Body of pancreas (tissue), 4 donors: Measurements from ENCODE around the gene C1orf94. TPM values are rescaled to one million over a fixed set of nuclear protein-coding genes. Genes with fewer than 3 reads are reported as not detected.

Source experiments
- ATAC-seq: fragments of 150-250 bp; one replicate; pipeline ENCODE4 v1.9.1; 2016
- DNase-seq, 4 donors: peaks; one replicate each; pipeline ENCODE4 v3.0.0-alpha.2; 2019
- H3K27ac ChIP-seq, 4 donors: fragments of 200-600 bp; sonication (generic); 1 replicate in 3 of 4; 2 replicates in 1 of 4; pipeline versions ENCODE4 v1.5.1 to v1.6.1; 2016 to 2019; ENCODE audit warnings: mild to moderate bottlenecking in 1 of 4, mixed read lengths in 1 of 4, moderate library complexity in 1 of 4
- H3K27me3 ChIP-seq, 2 donors: fragments of 200-600 bp; sonication (generic); one replicate each; pipeline ENCODE4 v1.6.0; 2016; ENCODE audit warnings: mild to moderate bottlenecking in 1 of 2
- H3K36me3 ChIP-seq, 2 donors: fragments of 200-600 bp; sonication (generic); replicated peaks in 1 of 2; 2 replicates each; pipeline ENCODE4 v1.5.1; 2016; ENCODE audit warnings: low read depth in 2 of 2; ENCODE audit not compliant: insufficient read depth in 1 of 2
- H3K4me1 ChIP-seq: fragments of 200-600 bp; sonication (generic); one replicate; pipeline ENCODE4 v1.6.0; 2016
- H3K4me3 ChIP-seq, 2 donors: fragments of 200-600 bp; sonication (generic); 1 replicate in 1 of 2; 2 replicates in 1 of 2; pipeline ENCODE4 v1.5.1; 2016 to 2019
- H3K9me3 ChIP-seq, 3 donors: fragments of 200-600 bp; sonication (generic); 1 replicate in 2 of 3; 2 replicates in 1 of 3; pipeline ENCODE4 v1.5.1; 2016
- POLR2A ChIP-seq, 3 donors: fragments of 450-650 bp; IDR thresholded peaks; one replicate each; pipeline ENCODE4 v1.6.1; 2016; ENCODE audit warnings: antibody characterized with exemption in 3 of 3, mild to moderate bottlenecking in 2 of 3
- WGBS, 2 donors: methylation state at CpG; one replicate each; pipeline ENCODE4 v1.1.5; 2017; 5-methylcytosine and 5-hydroxymethylcytosine counted together
- intact Hi-C: fragments of 100-400 bp; cut with DNase I; formaldehyde crosslinking; loops from one replicate; pipeline ENCODE4 v1.15.1; 2023
- total RNA-seq, 2 donors: library from RNA; depleted of rRNA; stranded (reverse); fragments of >200 nt; gene quantifications; one replicate each; pipeline ENCODE4 v1.1.0, GENCODE V29; 2016
- TF ChIP-seq, protein P1 (sequence below), 7 experiments: fragments of 450-650 bp in 4 of 7; fragments of 200-600 bp in 3 of 7; sonication (generic) in 3 of 7; IDR thresholded peaks; one replicate each; pipeline ENCODE4 v1.5.1; 2016 to 2019; ENCODE audit warnings: antibody characterized with exemption in 7 of 7

The C1orf94 gene
- total RNA-seq, 2 donors from 2014 or later, result not detected

- ATAC-seq (no peak), DNase-seq (no peak)
- Histone ChIP-seq H3K4me1 (no peaks in the 10 kb centered on the region), H3K9me3 (no peaks in the 10 kb centered on the region), H3K27me3 (peaks cover 0 to 7% of the 10 kb centered on the region in 2 donors), H3K36me3 (no peaks in the 10 kb centered on the region), H3K27ac (no peak overlapping the region), H3K4me3 (no peak overlapping the region)
- TF ChIP-seq POLR2A (IDR thresholded peaks at IDR 0.05), result no peak
- TF ChIP-seq, protein P1, sequence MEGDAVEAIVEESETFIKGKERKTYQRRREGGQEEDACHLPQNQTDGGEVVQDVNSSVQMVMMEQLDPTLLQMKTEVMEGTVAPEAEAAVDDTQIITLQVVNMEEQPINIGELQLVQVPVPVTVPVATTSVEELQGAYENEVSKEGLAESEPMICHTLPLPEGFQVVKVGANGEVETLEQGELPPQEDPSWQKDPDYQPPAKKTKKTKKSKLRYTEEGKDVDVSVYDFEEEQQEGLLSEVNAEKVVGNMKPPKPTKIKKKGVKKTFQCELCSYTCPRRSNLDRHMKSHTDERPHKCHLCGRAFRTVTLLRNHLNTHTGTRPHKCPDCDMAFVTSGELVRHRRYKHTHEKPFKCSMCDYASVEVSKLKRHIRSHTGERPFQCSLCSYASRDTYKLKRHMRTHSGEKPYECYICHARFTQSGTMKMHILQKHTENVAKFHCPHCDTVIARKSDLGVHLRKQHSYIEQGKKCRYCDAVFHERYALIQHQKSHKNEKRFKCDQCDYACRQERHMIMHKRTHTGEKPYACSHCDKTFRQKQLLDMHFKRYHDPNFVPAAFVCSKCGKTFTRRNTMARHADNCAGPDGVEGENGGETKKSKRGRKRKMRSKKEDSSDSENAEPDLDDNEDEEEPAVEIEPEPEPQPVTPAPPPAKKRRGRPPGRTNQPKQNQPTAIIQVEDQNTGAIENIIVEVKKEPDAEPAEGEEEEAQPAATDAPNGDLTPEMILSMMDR (IDR thresholded peaks at IDR 0.05), result no peak
- WGBS, 2 donors, result 41 to 43% methylated on average over 3 of the region's 3 CpGs
- intact Hi-C loops, result no loop called here
Observed at GRCh38 chr1:34265396-34265795, 88.7 kb downstream of the C1orf94 start.

GRCh38 chr1:34266127-34266951 is 89.6 kb downstream of the C1orf94 start:
- peaks cover 0 to 7% of the 10 kb centered on the region in 2 donors for H3K27me3 ChIP-seq
- H3K36me3 ChIP-seq, result no peaks in the 10 kb centered on the region
- DNase-seq (no peak), ATAC-seq (no peak)
- H3K4me1 ChIP-seq, result no peaks in the 10 kb centered on the region
- TF ChIP-seq, protein P1 (IDR thresholded peaks at IDR 0.05), result no peak
- no peak for TF ChIP-seq POLR2A (IDR thresholded peaks at IDR 0.05)
- 12 to 20% methylated on average over 13 to 16 of the region's 16 CpGs for WGBS, 2 donors
- no peaks in the 10 kb centered on the region for H3K9me3 ChIP-seq
- H3K4me3 ChIP-seq, result no peak overlapping the region
- no peak overlapping the region for H3K27ac ChIP-seq
- intact Hi-C loops, result no loop called here

DNA sequence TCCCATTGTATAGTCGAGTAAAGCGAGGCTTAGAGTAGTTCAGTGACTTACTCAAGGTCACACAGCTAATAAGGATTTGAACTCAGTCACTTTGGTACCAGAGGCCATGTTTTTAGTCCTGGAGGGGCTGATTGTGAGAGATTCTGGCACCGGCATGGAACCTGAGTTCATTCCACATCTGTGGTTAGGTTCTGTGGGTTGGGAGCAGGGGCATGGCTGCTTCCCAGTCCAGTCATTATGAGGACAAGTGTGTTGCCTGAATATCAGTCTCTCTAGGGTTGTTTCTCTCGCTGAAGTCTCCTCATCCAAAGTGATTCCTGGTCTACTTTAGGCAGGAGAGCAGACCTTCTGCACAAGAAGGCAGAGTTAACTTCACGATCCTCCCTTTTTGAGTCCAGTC is 90.6 kb downstream of the C1orf94 start:
- Histone ChIP-seq H3K4me3 (no peak overlapping the region), H3K4me1 (no peaks in the 10 kb centered on the region), H3K36me3 (no peaks in the 10 kb centered on the region), H3K9me3 (no peaks in the 10 kb centered on the region), H3K27me3 (peaks cover 0 to 7% of the 10 kb centered on the region in 2 donors), H3K27ac (no peak overlapping the region)
- 49 to 63% methylated on average over 5 of the region's 5 CpGs for WGBS, 2 donors
- ATAC-seq, result no peak
- DNase-seq, result no peak
- TF ChIP-seq, protein P1 (IDR thresholded peaks at IDR 0.05), result no peak
- no peak for TF ChIP-seq POLR2A (IDR thresholded peaks at IDR 0.05)
- intact Hi-C loops, result no loop called here

GRCh38 chr1:34268311-34268954 is 91.7 kb downstream of the C1orf94 start:
- intact Hi-C loops, result no loop called here
- peaks cover 0 to 7% of the 10 kb centered on the region in 2 donors for H3K27me3 ChIP-seq

More at GRCh38 chr1:34268311-34268954, 91.7 kb downstream of the C1orf94 start:
- DNase-seq (no peak), ATAC-seq (no peak)
- H3K9me3 ChIP-seq, result no peaks in the 10 kb centered on the region
- H3K27ac ChIP-seq, result no peak overlapping the region
- no peaks in the 10 kb centered on the region for H3K36me3 ChIP-seq
- no peaks in the 10 kb centered on the region for H3K4me1 ChIP-seq
- TF ChIP-seq POLR2A (IDR thresholded peaks at IDR 0.05), result no peak
- TF ChIP-seq, protein P1 (IDR thresholded peaks at IDR 0.05), result no peak
- H3K4me3 ChIP-seq, result no peak overlapping the region
- WGBS, 2 donors, result 29 to 34% methylated on average over 4 to 5 of the region's 5 CpGs

Other genes with a start within 250 kb of the C1orf94 start
- under 1 TPM; 0.26 to 0.33 TPM for gene CSMD2, start 11.7 kb upstream of the C1orf94 start, total RNA-seq